GM12878 (cell line): ENCODE measurements around the gene COMMD1.

Experiments used
- CREB1 ChIP-seq: IDR thresholded peaks from 2 replicates; pipeline ENCODE4 v1.6.1; 2012; ENCODE audit warnings: low read depth, mild to moderate bottlenecking, inconsistent platforms
- CTCF ChIP-seq, 3 experiments: IDR thresholded peaks in 2 of 3; conservative IDR thresholded peaks in 1 of 3; 2 replicates each; pipeline ENCODE4 v1.5.1; 2011; ENCODE audit warnings: low read depth in 3 of 3, low read length in 3 of 3, mild to moderate bottlenecking in 3 of 3, control low read depth in 2 of 3, moderate library complexity in 2 of 3, inconsistent platforms in 1 of 3, mixed read lengths in 1 of 3; ENCODE audit not compliant: control insufficient read depth in 2 of 3, insufficient read depth in 1 of 3; ENCODE audit errors: extremely low read depth in 1 of 3
- EP300 ChIP-seq, 2 experiments: fragments of 150-350 bp in 1 of 2; IDR thresholded peaks; 2 replicates each; pipeline ENCODE4 v1.6.1; 2011 to 2012; ENCODE audit warnings: low read depth in 2 of 2, low read length in 2 of 2, borderline replicate concordance in 1 of 2, improper control_type of control experiment in 1 of 2, inconsistent platforms in 1 of 2; ENCODE audit not compliant: control insufficient read depth in 1 of 2
- HDAC2 ChIP-seq: fragments of 200-600 bp; sonication (generic); IDR thresholded peaks from 2 replicates; pipeline ENCODE4 v1.6.1; 2017
- HDAC6 ChIP-seq: fragments of 200-600 bp; sonication (generic); IDR thresholded peaks from one replicate; pipeline ENCODE4 v1.8.0; 2017; ENCODE audit warnings: antibody characterized with exemption; ENCODE audit not compliant: unreplicated experiment

GRCh38 chr2:62074233-62074632 is 168.8 kb downstream of the COMMD1 start:
- TF ChIP-seq CTCF (IDR thresholded peaks at IDR 0.05 in 2 of 3, conservative IDR thresholded peaks at IDR 0.05 in 1 of 3; ENCODE audit: control insufficient read depth in 2 of 3, extremely low read depth in 1 of 3, insufficient read depth in 1 of 3, low read depth in 3 of 3, low read length in 3 of 3) (no peak), CREB1 (no peak), HDAC2 (no peak), HDAC6 (no peak), EP300 (IDR thresholded peaks at IDR 0.05; ENCODE audit: borderline replicate concordance in 1 of 2, control insufficient read depth in 1 of 2, low read depth in 2 of 2, low read length in 2 of 2) (no peak)
